ENCODE results near the gene ARL8A.

ARL8A gene

DNA sequence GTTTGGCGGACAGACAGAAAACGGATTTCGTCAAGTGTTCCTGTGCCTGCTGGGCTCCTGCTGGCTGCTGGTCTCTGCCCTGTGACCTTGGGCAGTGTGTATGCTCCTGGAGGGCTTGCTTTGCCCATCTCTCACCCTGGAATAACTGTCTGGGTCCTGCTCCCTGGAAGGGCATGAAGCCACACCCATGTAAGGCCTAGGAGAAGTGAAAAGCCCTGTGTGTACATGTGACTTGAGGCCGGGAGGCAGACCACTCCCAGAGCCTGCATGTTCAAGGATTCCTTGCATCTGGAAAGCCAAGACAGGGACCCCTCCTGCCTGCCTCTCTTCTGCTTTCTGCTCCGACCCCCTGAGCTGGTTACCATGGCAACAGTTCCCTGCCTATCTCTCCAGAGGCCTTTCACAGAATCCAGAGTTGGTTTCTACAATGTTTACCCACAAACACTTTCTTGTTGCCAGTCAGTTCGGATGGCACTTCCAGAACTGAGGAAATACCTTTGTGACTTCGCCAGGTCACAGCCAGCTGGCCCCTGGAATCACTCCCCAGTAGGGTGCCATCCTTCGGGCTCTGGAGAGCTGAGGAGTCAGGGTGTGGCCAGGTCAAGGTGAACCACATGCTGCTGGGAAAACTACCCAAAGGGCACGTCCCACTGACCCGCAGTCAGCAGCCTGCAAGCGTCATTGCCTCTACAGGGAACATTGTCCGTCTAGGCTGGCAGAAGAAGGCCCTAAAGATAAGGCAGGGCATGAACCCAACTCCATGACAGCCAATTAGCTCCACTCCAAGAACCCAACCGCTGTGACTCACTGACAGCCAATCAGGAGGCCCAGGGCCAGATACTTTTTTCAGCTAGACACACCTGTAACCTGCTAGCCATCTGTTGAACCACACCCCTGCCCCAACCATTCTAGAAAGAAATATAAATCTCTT is 36.5 kb downstream of the ARL8A start:
- no peak for DNase-seq

DNA sequence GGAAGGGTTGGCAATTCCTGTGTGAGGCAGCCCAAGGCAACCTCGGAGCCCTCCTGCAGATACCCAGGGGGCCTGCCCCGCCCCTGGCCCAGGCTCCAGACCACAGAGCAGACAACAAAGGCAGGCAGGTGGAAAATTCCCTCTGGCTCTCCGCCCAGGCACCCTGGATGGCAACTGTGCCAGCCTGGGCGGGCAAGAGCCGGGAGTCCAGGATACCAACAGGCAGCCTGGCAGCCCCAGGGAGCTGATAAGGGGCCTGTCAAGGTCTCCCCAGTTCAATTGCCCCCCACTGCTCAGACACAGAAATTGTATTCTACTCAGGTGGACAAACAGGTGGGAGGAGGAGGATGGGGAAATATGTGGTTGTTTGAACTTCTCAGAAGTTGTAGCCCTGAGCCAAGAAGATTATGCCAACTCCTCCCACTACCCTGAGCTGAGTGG is 37.2 kb downstream of the ARL8A start:
- DNase-seq, result no peak

DNA sequence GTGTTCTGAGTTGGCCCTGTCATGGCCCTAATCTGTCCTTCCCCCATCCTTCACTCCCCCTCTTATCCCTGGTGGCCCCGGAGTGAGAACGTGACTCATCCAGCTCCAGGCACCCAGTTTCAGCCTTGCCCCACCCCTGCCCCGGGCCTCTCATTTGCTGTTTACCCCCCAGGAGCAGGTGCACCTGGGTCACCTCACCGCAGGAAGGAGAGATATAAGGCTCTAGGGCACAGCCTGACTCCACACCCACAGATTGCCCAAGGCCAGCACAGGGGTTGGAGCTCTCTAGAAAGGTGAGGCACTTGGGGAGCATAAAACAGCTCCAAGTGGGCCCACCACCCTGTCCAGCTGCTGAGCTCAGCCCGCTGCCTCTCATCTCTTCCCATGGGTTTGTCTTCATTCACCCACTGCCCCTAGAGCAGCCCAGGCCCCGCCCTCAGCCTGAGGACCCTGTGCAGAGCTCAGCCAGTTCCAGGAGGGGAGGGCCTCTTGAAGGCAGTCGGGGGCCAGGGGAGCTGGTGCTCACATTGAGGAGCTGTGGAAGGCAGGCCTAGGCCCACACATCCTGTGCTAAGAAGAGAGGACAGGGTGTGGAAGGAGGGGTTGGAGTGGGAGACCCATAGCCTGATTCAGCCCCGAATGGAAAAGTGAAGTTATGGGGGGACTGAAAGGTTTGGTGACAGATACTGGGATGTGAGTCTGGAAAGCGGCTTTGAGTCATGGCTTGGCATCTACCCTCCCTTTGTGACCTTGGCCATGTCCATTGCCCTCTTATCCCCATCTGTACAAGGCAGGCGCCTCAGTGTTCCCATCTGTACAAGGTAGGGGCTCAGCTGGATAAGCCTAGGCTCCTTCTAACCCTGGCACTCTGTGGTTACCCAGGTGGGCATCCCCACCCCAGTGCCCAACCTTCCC is 37.9 kb downstream of the ARL8A start:
- DNase-seq, result no peak

DNA sequence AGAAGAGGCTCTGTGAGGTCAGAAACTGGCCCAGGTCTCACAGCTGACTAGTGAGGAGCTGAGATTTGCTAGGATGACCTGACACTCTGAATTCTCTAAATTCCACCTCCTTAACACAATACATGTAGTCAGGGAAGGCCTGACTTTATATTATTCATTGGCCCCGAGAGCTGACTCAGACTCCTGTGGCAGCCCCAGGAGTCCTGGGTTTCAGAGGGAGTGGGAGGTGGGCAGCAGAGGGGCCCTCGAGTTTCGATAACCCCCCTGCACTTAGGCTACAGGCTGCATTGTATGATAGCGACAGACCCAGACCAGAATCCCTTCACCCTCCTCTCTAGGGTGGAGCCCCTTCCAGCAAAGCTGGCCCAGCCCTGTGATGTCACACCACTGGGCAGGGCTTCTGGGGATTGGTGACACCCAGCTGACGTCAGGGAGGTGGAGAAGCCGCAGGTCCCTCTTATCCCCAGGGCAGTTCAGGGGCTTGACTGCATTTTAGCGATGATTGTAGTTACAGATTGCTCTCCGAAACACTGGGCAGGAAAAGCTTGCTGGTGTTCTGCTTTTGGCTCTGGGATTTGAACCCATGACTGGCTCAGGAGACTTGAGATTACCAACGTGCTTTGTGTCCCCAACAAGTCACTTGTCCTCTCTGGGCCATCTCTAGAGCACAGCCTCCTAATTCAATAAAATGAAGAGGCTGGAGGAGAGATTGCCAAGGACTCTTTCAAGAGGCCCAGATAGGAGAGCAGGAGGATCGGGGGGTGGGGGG is 38.8 kb downstream of the ARL8A start:
- DNase-seq, result no peak

DNA sequence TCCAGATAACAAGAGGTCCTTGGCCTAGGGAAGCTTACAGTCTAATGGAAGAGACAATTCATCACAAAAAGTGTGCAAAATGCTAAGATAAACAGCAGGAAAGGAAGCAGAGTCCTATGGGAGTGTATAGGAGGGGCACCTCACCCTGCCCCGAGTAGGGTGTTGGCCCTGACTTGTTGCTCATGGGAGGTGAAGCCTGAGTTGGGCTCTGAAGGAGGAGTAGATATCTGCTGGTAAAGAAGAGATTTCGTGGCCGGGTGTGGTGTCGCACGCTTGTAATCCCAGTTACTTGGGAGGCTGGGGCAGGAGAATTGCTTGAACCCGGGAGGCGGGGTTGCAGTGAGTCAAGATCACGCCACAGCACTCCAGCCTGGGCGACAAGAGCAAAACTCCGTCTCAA is 40.5 kb downstream of the ARL8A start:
- DNase-seq, result no peak

DNA sequence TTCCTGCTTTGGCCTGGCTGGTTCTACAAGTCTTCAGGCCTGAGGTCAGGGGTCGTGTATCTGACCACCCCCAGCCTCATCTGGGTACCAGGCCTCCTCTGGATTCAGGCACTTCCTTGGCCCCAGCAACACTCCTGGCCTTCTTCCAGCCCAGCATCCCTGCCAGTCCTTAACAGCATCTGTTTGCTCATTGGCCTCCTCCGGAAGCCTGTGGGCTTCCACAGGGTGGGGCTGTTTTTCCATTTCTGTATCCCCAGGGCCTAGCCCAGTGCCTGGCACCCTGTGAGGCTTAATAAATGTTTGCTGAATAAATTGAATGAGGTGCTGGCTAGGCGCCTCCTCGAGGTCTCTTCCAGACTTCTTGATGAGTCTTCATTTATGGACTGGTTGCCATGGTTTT is 43.4 kb downstream of the ARL8A start:
- DNase-seq, result no peak

DNA sequence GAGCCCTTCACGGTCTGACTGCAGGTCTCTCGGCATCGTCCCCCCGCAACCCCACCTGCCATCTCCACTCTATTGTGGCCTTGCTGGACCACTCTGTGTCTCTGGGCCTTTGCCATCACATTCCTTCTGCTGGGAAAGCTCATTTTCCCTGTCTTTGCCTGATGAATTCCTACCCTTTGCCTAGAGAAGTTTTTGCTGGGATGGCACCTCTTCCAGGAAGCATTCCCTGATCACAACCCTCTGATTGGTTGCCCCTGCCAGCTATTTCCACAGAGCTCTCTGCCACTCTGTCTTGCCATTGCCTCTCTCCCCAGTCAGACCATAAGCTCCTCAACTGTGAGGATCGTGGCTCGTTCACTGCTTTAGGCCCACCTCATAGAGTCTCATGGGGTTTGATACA is 50.7 kb downstream of the ARL8A start:
- no peak for DNase-seq

DNA sequence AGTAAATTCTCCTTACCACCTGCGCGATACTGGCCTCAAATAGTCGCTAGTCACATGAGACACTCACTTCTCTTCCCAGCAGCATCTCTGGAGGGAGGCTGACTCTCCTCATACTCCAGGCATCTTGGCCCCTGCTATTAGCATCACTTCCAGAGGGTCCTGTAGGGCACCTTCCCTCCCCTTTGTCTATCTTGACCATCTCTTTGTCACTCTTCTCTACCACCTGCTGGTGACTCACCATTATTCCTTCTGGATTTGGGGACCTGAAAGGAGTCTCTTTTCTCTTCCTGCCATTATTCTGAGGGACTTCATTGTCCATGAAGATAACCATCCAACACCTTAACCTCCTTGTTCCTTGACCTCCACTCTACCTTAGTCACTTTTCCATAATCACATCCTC is 53.5 kb downstream of the ARL8A start:
- DNase-seq, result no peak

DNA sequence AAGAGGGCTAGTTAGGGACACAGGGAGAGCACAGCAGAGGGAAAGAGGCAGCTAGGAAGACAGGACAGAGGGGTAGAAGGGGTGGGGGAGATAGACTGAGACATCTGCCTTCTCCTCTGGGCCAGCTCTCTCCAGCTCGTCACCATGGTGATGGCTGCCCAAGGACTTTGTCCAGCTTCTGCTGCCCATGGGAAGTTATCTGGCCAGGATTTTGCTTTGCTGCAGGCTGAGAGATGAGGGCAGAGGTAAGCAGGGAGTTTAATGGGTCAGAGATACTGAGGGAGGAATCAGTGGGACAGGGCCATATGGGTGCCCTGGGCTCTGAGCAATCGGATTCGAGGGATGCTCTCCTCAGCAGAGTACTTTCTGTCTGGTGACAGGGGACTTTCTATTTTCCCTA is 56.3 kb downstream of the ARL8A start:
- no peak for DNase-seq

DNA sequence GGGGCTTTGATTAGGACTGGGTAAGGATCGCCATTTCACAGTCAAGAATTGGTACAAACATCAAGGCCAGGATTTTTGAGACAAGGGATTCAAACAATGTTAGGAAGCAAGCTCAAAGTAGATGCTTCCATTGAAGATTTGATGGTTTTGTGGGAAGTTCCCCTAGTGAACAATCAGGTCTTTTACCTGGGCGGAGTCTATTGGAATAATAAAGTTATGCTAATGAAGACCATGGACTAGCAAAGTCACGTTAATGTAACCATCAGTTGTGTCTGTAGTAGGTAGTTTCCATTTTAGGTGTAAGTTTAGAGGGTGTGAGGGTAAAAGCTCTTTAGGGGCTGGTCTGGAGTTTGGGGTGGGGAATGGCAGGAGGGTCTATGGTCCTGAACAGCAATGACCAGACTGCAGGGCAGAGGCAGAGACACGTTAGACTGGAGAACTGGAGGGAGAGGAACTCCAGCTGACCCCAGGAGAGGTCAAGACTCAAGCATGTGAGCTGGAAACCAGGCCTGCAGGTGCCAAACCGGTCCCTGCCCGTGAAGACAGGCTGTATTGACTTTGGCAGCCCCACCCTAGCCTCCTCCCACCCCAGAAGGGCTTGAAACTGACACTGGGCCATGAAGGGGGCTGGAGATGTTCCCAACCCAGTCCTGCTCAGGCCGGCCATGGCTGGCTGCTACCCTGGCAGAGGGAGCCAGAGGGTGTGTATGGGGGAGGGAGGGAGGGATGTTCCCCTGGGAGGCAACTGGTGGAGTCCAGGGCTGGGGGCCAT is 57.8 kb downstream of the ARL8A start:
- DNase-seq, result no peak

DNA sequence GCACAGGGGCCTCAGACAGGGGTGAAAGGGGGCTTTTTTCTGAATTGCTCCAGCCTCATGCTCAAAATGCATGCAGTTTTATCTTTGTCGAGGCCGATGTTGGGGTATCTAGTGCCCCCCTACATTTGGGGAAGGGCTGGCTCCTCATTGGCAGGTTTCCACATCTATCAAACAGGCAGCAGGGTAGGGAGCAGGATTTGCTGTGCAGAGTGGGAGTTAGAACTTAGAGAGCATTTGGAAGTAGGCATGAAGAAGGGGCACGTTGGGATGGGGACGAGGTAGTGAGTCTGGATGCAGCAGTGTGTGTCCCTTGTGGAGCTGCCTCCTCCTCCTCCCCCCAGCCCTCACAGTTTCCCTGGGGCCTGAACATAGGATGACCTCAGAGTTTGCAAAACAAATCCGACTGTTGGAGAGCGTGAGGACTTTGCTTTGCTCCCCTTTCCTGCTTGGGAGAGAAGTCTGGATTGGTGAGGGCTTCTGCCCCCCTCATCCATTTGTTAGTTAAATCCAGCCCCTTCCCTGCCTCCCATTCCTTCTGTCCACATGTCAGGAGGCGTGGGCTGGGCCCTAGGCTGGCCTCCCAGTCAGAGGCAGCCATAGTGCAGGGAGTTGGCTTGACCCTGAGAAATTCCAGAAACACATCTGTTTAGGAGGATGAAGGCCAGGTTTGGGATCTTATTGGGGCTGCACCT is 58.7 kb downstream of the ARL8A start:
- DNase-seq, result no peak

DNA sequence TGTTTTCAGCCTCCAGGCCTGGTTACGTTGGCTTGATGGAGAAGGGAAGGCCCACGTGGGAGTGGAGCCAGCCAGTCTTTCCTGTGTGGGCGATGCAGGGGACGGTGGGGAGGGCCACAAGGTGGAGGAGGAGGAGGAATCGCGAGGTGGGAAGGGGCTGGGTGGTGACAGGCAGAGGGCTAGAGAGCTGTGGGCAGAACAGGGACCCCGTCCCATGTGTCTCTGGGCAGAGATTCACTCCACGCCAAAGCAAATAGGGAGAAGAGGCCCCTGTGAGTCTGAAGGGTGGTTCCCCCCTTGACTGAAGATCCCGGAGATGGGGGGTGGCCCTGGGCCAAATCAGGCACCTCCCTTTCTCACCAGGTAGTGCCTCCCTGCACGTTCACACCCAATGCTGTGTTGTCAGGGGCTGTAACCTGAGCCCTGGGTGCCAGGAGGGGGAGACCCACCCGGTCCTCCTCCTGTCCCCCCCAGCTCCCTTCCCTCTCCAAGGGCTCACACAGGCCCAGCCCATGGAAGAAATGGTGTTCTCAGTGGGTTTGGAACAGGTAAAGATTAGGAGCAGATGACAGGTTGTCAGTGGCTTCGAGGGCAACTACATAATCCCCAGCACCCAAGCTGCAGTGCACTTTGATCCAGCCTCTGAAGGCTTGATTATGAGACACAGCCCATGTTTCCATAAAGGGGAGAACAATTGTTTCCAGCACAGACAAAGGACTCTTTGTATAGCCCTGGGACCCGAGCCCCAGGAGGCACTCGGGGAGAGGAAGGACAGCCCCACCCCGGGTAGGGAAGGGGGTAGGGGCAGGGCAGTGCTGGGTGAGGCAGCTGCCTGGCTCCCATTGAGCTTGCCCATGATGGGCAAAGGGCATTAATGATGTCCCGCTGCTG is 59.5 kb downstream of the ARL8A start:
- DNase-seq, result no peak
